SK-N-DZ (cell line): ENCODE data around the gene PFKFB2.
A peak's percentile ranks its signal among the peaks of the same experiment; 100 is the strongest.

Source experiments
- DNase-seq: peaks from one replicate; pipeline ENCODE4 v3.0.0-alpha.2; 2015; ENCODE audit warnings: low spot score

PFKFB2 gene

GRCh38 chr1:207067185-207067584, 14.1 kb downstream of the PFKFB2 start:
- no peak for DNase-seq

GRCh38 chr1:207067665-207068064, 14.6 kb downstream of the PFKFB2 start:
- DNase-seq, result no peak

GRCh38 chr1:207069061-207069460, 16.0 kb downstream of the PFKFB2 start:
- no peak for DNase-seq

- DNase-seq, result no peak
These were observed 16.9 kb downstream of the PFKFB2 start for GRCh38 chr1:207069858-207070506.

- DNase-seq, result no peak
These were observed 17.7 kb downstream of the PFKFB2 start for GRCh38 chr1:207070811-207071210.

GRCh38 chr1:207071426-207071825, 18.4 kb downstream of the PFKFB2 start:
- DNase-seq, result no peak

GRCh38 chr1:207072233-207072632, 19.2 kb downstream of the PFKFB2 start:
- no peak for DNase-seq

GRCh38 chr1:207073906-207074820, 21.1 kb downstream of the PFKFB2 start:
- DNase-seq, result no peak

GRCh38 chr1:207076181-207076955, 23.3 kb downstream of the PFKFB2 start:
- no peak for DNase-seq

- no peak for DNase-seq
These were observed 23.9 kb downstream of the PFKFB2 start for GRCh38 chr1:207077012-207077411.

- DNase-seq, result peak; percentile 50
These were observed 24.6 kb downstream of the PFKFB2 start for GRCh38 chr1:207077470-207078377.

GRCh38 chr1:207078578-207079132, 25.6 kb downstream of the PFKFB2 start:
- DNase-seq, result no peak

GRCh38 chr1:207079706-207080241, 26.7 kb downstream of the PFKFB2 start:
- no peak for DNase-seq

- no peak for DNase-seq
These were observed 28.0 kb downstream of the PFKFB2 start for GRCh38 chr1:207081088-207081487.

GRCh38 chr1:207081806-207082205, 28.7 kb downstream of the PFKFB2 start:
- no peak for DNase-seq

GRCh38 chr1:207084232-207084631, 31.2 kb downstream of the PFKFB2 start:
- DNase-seq, result no peak

GRCh38 chr1:207084701-207085180, 31.7 kb downstream of the PFKFB2 start:
- DNase-seq, result peak; percentile 39

- no peak for DNase-seq
These were observed 32.8 kb downstream of the PFKFB2 start for GRCh38 chr1:207085887-207086286.

- no peak for DNase-seq
These were observed 35.1 kb downstream of the PFKFB2 start for GRCh38 chr1:207088161-207088560.
